Activated CD4-positive, alpha-beta T cell treated with anti-CD3 and anti-CD28 coated beads, Interleukin-2, amount 50 U/mL, for 16 hours (primary cell): ENCODE measurements around the gene PCDHB12.
"Not testable (repeated sequence)": the region's sequence is repeated elsewhere in the genome, so short reads cannot be mapped to it uniquely, and the experiment has no call there.

Experiments used
- DNase-seq: peaks from one replicate; pipeline ENCODE4 v3.0.0-alpha.2; 2020

The PCDHB12 gene

GRCh38 chr5:141210849-141211248 lies 2.3 kb downstream of the PCDHB12 start:
- not testable (repeated sequence) for DNase-seq

- not testable (repeated sequence) for DNase-seq
Measured at GRCh38 chr5:141213656-141214339, 5.3 kb downstream of the PCDHB12 start, which contains the start of gene PCDHB13. Gene PCDHB13, plus strand, starts transcription at chr5:141213919. Its CDS starts 205 bp downstream, at chr5:141214124.

- DNase-seq, result not testable (repeated sequence)
Measured at GRCh38 chr5:141214583-141214982, 6.1 kb downstream of the PCDHB12 start.

- not testable (repeated sequence) for DNase-seq
Measured at GRCh38 chr5:141215504-141215903, 7.0 kb downstream of the PCDHB12 start.

GRCh38 chr5:141216035-141216434 lies 7.5 kb downstream of the PCDHB12 start:
- DNase-seq, result not testable (repeated sequence)

- no peak for DNase-seq
Measured at GRCh38 chr5:141223112-141223783, 14.7 kb downstream of the PCDHB12 start, which contains the start of gene PCDHB14. Gene PCDHB14, plus strand, starts transcription at chr5:141223343. Its CDS starts 163 bp downstream, at chr5:141223506.

GRCh38 chr5:141224844-141225243 lies 16.3 kb downstream of the PCDHB12 start:
- DNase-seq, result not testable (repeated sequence)

- not testable (repeated sequence) for DNase-seq
Measured at GRCh38 chr5:141225421-141225820, 16.9 kb downstream of the PCDHB12 start.

GRCh38 chr5:141234109-141234667 lies 25.7 kb downstream of the PCDHB12 start:
- DNase-seq, result no peak

GRCh38 chr5:141235922-141236321 lies 27.4 kb downstream of the PCDHB12 start:
- DNase-seq, result not testable (repeated sequence)

- DNase-seq, result no peak
Measured at GRCh38 chr5:141236516-141237313, 28.2 kb downstream of the PCDHB12 start.

GRCh38 chr5:141241496-141241895 lies 33.0 kb downstream of the PCDHB12 start:
- no peak for DNase-seq

GRCh38 chr5:141245250-141245717 lies 36.8 kb downstream of the PCDHB12 start, which contains the start of gene PCDHB15:
Gene PCDHB15, plus strand, starts transcription at chr5:141245395. Its CDS starts 184 bp downstream, at chr5:141245579.
- no peak for DNase-seq

- not testable (repeated sequence) for DNase-seq
Measured at GRCh38 chr5:141246971-141247370, 38.5 kb downstream of the PCDHB12 start.

- DNase-seq, result not testable (repeated sequence)
Measured at GRCh38 chr5:141247434-141247833, 38.9 kb downstream of the PCDHB12 start.

GRCh38 chr5:141250576-141250975 lies 42.1 kb downstream of the PCDHB12 start:
- no peak for DNase-seq

- DNase-seq, result no peak
Measured at GRCh38 chr5:141258464-141258863, 49.9 kb downstream of the PCDHB12 start.

- DNase-seq, result no peak
Measured at GRCh38 chr5:141258948-141259347, 50.4 kb downstream of the PCDHB12 start.

- no peak for DNase-seq
Measured at GRCh38 chr5:141260458-141261237, 52.1 kb downstream of the PCDHB12 start.

- no peak for DNase-seq
Measured at GRCh38 chr5:141261238-141261546, 52.7 kb downstream of the PCDHB12 start.
